GM20000 (cell line): Measurements from ENCODE around the gene RNU2-1.
"Not testable (repeated sequence)": the region's sequence is repeated elsewhere in the genome, so short reads cannot be mapped to it uniquely, and the experiment has no call there.

Experiments
- DNase-seq: peaks from one replicate; pipeline ENCODE4 v3.0.0; 2012; ENCODE audit warnings: low spot score
- TF ChIP-seq, protein P1 (sequence below): IDR thresholded peaks from 2 replicates; pipeline ENCODE4 v1.5.1; 2012; ENCODE audit warnings: mild to moderate bottlenecking, control low read depth; ENCODE audit errors: extremely low read depth, missing control alignments

RNU2-1 gene

DNA sequence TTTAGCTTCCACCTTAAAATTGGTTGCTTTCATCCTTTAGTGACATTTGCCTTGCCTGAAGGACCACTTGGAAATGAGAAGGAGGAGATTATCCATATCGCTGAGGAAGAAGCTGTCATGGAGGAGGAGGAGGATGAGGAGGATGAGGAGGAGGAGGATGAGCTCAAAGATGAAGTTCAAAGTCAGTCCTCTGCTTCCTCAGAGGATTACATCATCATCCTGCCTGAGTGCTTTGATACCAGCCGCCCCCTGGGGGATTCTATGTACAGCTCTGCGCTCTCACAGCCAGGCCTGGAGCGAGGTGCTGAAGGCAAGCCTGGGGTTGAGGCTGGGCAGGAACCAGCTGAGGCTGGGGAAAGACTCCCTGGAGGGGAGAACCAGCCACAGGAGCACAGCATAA, 33.6 kb downstream of the RNU2-1 start:
- TF ChIP-seq, protein P1, sequence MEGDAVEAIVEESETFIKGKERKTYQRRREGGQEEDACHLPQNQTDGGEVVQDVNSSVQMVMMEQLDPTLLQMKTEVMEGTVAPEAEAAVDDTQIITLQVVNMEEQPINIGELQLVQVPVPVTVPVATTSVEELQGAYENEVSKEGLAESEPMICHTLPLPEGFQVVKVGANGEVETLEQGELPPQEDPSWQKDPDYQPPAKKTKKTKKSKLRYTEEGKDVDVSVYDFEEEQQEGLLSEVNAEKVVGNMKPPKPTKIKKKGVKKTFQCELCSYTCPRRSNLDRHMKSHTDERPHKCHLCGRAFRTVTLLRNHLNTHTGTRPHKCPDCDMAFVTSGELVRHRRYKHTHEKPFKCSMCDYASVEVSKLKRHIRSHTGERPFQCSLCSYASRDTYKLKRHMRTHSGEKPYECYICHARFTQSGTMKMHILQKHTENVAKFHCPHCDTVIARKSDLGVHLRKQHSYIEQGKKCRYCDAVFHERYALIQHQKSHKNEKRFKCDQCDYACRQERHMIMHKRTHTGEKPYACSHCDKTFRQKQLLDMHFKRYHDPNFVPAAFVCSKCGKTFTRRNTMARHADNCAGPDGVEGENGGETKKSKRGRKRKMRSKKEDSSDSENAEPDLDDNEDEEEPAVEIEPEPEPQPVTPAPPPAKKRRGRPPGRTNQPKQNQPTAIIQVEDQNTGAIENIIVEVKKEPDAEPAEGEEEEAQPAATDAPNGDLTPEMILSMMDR = no peak
- no peak for DNase-seq

DNA sequence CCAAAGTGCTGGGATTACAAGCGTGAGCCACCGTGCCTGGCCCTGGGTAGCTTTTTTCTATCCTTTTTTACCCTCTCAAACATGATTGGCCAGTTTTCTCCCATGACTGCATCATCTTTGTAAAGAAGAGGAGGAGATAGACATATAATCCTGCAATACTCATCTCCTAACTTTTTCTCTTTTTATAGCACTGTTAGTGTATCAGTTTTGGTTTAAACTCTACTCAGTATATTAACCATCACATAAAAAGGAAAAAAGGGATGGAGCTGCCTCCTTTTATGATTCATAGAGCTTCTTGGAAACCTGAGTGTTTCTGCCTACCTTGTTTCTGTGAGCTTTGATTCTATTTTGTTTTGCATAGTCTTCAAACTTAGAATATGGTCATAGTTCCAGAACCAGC, 34.1 kb downstream of the RNU2-1 start:
- no peak for DNase-seq
- TF ChIP-seq, protein P1 = no peak

DNA sequence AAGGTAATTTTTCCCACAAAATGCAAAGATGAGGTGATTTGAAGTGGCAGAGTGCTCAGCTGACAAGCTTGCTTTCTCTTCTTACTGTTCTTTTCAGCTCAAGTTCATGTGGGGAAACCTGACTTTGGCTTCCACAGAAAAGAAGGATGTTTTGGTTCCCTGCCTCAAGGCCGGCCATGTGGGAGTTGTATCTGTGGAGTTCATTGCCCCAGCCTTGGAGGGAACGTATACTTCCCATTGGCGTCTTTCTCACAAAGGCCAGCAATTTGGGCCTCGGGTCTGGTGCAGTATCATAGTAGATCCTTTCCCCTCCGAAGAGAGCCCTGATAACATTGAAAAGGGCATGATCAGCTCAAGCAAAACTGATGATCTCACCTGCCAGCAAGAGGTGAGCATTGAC, 40.5 kb downstream of the RNU2-1 start:
- no peak for DNase-seq
- TF ChIP-seq, protein P1 = no peak

DNA sequence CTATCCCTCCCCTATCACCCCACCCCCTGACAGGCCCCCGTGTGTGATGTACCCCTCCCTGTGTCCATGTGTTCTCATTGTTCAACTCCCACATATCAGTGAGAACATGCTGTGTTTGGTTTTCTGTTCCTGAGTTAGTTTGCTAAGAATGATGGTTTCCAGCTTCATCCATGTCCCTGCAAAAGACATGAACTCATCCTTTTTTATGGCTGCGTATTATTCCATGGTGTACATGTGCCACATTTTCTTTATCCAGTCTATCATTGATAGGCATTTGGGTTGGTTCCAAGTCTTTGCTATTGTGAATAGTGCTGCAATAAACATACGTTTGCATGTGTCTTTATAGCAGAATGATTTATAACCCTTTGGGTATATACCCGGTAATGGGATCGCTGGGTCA, 47.1 kb downstream of the RNU2-1 start:
- DNase-seq = not testable (repeated sequence)

DNA sequence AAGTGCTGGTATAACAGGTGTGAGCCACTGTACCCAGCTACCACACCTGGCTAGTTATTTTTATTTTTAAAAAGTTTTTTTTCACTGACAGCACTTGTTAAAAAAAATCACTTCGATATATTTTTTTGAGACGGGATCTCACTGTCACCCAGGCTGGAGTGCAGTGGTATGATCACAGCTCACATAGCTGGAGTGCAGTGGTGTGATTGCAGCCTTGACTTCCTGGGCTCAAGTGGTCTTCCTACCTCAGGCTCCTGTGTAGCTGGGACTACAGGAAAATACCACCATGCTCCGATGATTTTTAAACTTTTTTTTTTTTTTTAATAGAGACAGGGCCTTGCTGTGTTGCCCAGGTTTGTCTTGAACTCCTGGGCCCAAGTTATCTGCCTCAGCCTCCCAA, 49.9 kb downstream of the RNU2-1 start:
- DNase-seq = no peak
- TF ChIP-seq, protein P1 = no peak
